Activated T-cell treated with anti-CD3 and anti-CD28 coated beads, Interleukin-2, amount 50 U/mL, for 24 hours (primary cell): Measurements from ENCODE around the gene FLVCR2.

Experiments
- DNase-seq: peaks from one replicate; pipeline ENCODE4 v3.0.0-alpha.2; 2020
- H3K27ac Mint-ChIP-seq: 2 replicates; pipeline ENCODE4 v1.8.0; 2020; ENCODE audit warnings: mild to moderate bottlenecking, mixed read lengths
- H3K27me3 Mint-ChIP-seq: 2 replicates; pipeline ENCODE4 v1.8.0; 2020; ENCODE audit warnings: mixed read lengths
- H3K36me3 Mint-ChIP-seq: 2 replicates; pipeline ENCODE4 v1.8.0; 2020; ENCODE audit warnings: low read depth, mixed read lengths
- H3K4me1 Mint-ChIP-seq: 2 replicates; pipeline ENCODE4 v1.8.0; 2020; ENCODE audit warnings: low read depth, mixed read lengths
- H3K4me3 Mint-ChIP-seq: 2 replicates; pipeline ENCODE4 v1.8.0; 2020; ENCODE audit warnings: mild to moderate bottlenecking, moderate library complexity, mixed read lengths
- H3K9me3 Mint-ChIP-seq: 2 replicates; pipeline ENCODE4 v1.8.0; 2020; ENCODE audit warnings: mixed read lengths

The FLVCR2 gene, protein sequence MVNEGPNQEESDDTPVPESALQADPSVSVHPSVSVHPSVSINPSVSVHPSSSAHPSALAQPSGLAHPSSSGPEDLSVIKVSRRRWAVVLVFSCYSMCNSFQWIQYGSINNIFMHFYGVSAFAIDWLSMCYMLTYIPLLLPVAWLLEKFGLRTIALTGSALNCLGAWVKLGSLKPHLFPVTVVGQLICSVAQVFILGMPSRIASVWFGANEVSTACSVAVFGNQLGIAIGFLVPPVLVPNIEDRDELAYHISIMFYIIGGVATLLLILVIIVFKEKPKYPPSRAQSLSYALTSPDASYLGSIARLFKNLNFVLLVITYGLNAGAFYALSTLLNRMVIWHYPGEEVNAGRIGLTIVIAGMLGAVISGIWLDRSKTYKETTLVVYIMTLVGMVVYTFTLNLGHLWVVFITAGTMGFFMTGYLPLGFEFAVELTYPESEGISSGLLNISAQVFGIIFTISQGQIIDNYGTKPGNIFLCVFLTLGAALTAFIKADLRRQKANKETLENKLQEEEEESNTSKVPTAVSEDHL

DNA sequence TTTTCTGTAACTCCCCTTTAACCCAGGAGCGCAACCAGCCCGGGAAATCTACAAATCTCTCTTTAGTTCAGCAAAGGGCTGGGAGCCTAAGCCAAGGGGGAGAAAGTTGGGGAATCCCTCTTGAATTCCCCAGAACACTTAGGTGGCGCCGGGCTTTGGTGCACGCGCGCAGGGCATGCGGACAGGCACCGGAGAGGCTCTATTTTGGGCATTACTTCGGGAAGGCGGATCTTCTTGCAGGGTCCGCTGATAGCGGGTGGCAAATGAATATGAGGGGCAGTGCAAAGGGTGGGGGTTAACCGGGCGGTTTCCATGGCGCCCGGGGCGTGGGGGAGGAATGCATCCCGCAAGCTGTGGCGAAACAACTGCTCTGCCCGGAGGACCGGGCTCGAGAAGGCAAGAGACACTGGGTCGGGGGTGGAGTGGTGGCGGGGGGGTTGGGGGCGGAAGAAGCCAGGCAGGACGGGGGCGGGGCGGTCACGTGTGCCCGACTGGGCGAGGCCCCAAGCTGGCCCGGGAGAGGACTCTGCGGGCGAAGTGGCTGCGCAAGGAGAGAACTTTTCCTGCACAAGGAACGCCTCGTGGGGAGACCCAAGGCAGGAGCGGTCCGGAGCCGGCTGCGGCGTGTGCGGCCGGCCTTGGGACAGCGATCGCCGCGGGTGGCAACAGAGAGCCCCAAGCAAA, at the start of gene FLVCR2:
Gene FLVCR2, plus strand, starts transcription at position 519 of the 684 bp plus-strand sequence. CDS start 353 bp downstream, outside the sequence.
- Mint-ChIP-seq H3K27ac (peak within 1 kb of the TSS; percentile 85), H3K27me3 (peaks cover 2% of the 10 kb centered on the region), H3K9me3 (no peaks in the 10 kb centered on the region), H3K4me1 (peaks cover 16% of the 10 kb centered on the region), H3K36me3 (no peaks in the 10 kb centered on the region), H3K4me3 (peak within 1 kb of the TSS; percentile 80)
- peak; percentile 74 for DNase-seq

DNA sequence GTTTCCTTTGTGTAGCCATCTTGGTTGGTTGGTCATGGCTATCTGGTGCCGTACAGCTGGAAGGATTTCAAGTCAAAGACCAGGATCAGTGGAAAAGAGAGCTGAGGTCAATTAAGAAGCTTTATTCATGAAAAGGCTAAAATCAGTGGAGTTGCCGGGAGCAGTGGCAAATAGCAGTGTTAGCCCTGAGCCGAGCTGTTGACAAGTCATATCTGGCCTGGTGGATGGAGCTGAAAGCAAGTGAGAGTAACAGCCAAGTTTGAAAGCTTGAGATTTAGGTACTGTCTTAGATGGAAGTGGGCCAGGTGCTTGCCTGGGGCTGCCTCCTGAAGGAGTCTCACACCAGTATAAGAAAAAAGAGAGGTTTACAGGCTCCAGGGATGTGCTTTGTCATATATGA, 47.2 kb upstream of the FLVCR2 start:
- no peak for DNase-seq
- Mint-ChIP-seq H3K4me3 (peak overlapping the region; percentile 6), H3K27me3 (no peaks in the 10 kb centered on the region), H3K9me3 (no peaks in the 10 kb centered on the region), H3K4me1 (peaks cover 83% of the 10 kb centered on the region), H3K36me3 (peaks cover 92% of the 10 kb centered on the region), H3K27ac (peak overlapping the region; percentile 48)

DNA sequence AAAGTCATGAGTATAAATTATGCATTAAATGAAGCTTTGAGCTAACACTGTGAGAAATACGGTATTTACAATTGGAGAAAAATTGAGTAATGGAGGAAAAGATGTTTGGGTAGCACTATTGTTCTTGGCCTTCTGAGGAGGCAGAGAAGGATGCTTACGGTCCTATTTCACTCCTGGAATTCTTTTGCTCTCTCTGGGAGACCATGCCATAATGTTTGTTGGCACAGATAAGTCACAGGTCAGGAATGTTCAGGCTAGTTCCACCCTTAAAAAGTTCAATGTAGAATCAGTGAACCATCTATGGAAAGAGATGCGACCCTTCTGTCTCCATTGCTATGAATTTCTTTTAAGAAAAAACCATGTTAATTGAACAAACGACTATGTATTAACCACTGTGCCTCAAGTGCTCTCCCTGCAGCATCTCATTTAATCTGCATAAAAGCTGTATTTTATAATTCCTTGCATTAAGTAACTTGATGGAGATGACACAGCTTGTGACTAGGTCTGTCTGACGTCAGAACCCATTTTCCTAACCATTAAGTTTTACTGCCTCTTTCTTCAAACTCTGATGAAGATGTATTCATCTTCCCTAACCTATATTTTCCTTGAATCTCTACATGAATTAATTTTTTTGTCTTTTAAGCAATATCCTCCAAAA, 46.6 kb upstream of the FLVCR2 start:
- Mint-ChIP-seq H3K4me1 (peaks cover 80% of the 10 kb centered on the region), H3K36me3 (peaks cover 91% of the 10 kb centered on the region), H3K9me3 (no peaks in the 10 kb centered on the region), H3K27ac (peak overlapping the region; percentile 48), H3K4me3 (peak overlapping the region; percentile 8), H3K27me3 (no peaks in the 10 kb centered on the region)
- DNase-seq = no peak

DNA sequence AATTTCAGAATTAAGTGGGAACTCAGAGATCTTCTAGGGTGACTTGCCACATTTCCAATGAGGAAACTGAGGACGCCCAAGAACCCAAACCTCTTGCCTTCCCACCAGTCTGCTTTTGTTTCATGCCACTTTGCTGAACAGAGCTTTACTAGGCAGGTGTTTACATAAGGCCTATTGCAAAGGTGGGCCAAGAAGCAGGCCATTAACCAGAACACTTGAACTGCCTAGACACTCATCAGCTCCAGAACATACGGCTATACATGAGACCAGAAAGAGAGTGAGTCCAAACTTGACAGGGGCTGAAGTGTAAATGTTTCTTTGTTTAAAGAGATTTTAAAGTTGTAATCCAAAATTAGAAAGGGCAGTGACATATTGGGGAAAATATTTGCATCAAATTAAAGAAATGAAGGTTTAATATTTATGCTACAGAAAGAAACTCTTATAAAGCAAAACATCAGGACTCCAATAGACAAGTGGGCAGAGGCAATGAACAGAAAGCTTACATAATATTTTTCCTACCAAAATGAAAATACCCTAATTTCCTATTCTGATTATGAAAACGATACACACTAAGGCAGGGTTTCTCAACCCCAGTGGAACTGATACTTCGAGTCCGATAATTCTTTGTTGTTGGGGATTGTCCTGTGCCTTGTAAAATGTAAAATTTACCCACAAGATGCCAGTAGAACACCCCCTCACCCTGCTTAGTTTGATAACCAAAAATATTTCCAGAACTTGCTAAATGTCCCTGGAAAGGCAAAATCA, 44.4 kb upstream of the FLVCR2 start:
- H3K4me3 Mint-ChIP-seq = peak overlapping the region; percentile 7
- peaks cover 88% of the 10 kb centered on the region for H3K36me3 Mint-ChIP-seq
- H3K27ac Mint-ChIP-seq = peak overlapping the region; percentile 72
- H3K9me3 Mint-ChIP-seq = no peaks in the 10 kb centered on the region
- peaks cover 80% of the 10 kb centered on the region for H3K4me1 Mint-ChIP-seq
- no peaks in the 10 kb centered on the region for H3K27me3 Mint-ChIP-seq
- DNase-seq = no peak

DNA sequence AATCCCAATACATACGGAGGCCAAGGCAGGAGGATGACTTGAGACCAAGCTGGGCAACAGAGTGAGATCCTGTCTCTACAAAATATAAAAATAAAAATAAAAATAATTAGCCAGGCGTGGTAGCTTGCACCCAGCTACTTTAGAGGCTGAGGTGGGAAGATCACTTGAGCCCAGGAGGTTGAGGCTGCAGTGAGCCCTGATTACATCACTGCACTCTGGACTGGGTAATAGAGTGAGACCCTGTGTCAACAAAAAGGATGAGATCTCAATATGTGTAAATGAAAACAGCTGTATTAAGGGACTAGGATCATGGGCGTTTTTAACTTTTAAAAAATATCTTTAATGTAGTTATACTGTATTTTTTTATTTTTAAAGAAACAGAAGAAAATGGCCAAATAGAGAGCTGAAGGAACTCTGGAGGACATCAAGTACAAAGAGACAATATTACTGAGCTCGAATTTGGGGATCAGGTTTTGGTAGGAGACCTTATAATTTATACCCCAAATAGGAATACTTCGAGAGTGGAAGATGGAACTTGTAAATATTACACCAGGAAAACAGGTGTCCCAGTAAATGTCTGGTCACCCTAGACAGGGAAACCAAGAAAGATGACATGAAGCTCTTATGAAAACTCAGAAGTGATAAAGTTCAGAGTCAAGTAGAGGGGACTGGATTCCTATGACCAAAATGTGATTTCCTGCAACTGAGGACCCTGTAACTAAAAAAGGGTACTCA, 43.1 kb upstream of the FLVCR2 start:
- Mint-ChIP-seq H3K9me3 (no peaks in the 10 kb centered on the region), H3K27me3 (no peaks in the 10 kb centered on the region), H3K4me3 (no peak overlapping the region), H3K4me1 (peaks cover 84% of the 10 kb centered on the region), H3K27ac (peak overlapping the region; percentile 89), H3K36me3 (peaks cover 88% of the 10 kb centered on the region)
- no peak for DNase-seq

DNA sequence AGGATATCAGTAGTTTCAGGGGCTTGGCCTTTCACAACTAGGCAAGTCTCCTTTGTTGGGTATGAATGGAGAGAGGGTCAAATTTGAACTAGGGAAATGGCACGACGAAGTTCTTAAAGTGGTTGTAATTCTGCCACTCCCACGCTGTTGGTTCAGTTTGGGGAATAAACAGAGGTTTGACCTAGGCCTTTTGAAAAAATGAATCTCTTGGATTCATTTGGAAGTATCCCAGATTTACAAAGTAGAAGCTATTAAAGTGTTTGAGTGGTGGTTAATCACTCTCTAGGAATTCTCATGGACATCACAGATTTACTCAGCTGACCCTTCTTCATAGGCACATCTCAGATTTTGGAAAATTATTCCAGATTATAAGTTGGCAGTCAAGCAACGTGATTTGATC, 41.3 kb upstream of the FLVCR2 start:
- peak overlapping the region; percentile 81 for H3K27ac Mint-ChIP-seq
- H3K4me3 Mint-ChIP-seq = no peak overlapping the region
- no peaks in the 10 kb centered on the region for H3K9me3 Mint-ChIP-seq
- DNase-seq = no peak
- H3K4me1 Mint-ChIP-seq = peaks cover 89% of the 10 kb centered on the region
- peaks cover 92% of the 10 kb centered on the region for H3K36me3 Mint-ChIP-seq
- no peaks in the 10 kb centered on the region for H3K27me3 Mint-ChIP-seq

DNA sequence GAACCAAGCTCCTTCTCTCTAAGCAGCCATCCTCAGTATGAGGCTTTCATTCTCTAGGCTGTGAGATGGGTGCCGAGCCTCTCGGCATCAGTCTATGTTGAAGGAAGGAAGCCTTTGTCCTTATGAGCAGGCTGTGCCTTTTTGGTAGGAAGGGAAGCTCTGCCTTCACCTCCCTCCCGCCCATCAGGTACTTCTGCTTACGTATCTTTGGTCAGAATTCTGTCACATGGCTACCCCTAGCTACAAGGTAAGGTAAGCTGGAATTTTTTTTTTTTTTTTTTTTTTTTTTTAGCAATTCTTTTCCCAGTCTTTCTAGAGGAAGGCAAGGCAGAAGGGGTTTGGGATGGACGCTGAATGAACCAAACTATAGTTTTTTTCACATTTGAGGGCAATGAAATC, 39.3 kb upstream of the FLVCR2 start:
- Mint-ChIP-seq H3K36me3 (peaks cover 87% of the 10 kb centered on the region), H3K4me1 (peaks cover 88% of the 10 kb centered on the region), H3K9me3 (no peaks in the 10 kb centered on the region), H3K27me3 (no peaks in the 10 kb centered on the region), H3K27ac (peak overlapping the region; percentile 99), H3K4me3 (peak overlapping the region; percentile 72)
- DNase-seq = no peak

DNA sequence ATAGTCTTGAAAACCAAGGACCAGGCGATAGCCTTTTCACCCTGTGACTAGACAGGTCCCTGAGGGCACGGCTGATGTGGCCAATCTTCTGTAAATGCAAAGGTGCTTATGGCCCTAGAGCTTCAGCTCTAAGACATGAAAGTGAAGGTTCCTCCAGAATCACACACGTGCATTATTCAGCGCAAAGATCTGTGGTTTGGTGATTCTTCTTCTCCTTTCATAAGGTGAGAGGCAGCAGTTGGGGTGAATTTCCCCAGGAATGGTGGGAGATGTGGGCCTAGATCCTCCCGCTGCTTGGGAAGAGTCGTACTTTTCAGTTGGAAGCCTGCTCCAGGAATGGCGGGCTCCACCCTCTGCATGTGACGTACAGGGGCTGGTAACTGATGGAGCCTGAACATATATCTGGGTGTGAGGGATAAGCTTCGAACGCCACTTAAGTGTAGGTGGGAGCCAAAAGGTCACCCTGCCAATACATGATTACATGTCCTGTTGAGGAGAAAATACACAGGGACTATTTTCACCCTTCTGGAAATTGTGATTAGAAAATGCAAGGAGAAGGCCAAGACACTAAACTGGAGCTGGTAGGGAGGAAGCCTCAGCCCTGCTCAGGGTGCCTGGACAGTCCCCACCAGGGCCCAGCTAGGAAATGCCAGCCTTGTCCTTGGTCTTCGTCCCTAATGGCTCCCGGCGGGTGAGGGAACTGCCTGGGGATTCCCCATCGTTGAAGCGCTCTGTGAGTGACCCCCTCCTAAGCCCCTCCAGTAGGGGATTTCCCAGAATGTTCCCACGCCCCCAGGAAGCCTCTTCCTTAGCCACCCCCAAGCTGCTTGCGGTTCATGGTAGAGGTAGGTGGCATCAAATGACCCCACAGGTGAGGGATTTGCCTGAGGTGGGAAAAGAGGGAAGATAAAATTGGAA, 38.6 kb upstream of the FLVCR2 start:
- Mint-ChIP-seq H3K4me3 (peak overlapping the region; percentile 72), H3K9me3 (no peaks in the 10 kb centered on the region), H3K4me1 (peaks cover 88% of the 10 kb centered on the region), H3K27me3 (no peaks in the 10 kb centered on the region), H3K27ac (peak overlapping the region; percentile 99), H3K36me3 (peaks cover 86% of the 10 kb centered on the region)
- peak; percentile 74 for DNase-seq

DNA sequence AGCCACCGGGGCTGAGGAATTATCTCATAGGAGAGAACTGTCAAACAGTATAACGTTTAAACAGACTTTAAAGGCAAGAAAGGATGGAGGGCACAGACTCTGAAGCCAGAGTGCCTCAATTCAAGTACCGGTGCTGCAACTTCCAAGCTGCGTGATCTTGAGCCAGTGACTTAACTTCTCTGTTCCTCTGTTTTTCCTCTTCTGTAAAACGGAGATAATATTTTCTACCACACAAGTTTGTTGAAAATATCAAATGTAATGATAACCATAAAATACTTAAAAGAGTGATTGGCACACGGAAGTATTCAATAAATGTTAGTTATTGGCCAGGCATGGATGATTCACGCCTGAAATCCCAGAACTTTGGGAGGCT, 38.0 kb upstream of the FLVCR2 start:
- Mint-ChIP-seq H3K9me3 (no peaks in the 10 kb centered on the region), H3K4me3 (peak overlapping the region; percentile 72), H3K27ac (peak overlapping the region; percentile 99), H3K4me1 (peaks cover 87% of the 10 kb centered on the region), H3K27me3 (no peaks in the 10 kb centered on the region), H3K36me3 (peaks cover 86% of the 10 kb centered on the region)
- no peak for DNase-seq

DNA sequence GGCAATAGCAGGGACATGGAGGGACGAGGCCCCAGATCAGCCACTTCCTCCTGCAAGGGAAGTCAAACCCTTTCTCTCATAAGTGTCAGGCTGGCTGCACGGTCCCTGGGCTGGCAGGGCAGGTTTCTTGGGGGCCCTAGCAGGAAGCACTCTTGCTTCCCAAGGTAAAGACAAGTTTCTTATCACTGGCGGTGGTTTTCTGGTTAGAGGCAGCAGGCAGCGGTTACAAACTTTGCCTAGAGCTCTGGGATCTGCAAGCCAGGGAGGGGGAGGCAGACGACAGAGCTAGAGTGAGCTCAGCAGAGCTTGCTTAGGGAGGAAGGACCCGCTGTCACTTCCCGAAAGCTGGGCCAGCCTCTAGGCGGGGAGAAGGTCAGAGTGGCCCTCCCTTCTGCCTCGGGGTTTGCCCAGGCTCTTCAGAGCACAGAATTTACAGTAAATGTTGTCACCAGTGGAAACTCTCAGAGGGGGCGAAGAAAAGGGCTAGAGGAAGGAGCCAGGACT, 35.8 kb upstream of the FLVCR2 start:
- no peaks in the 10 kb centered on the region for H3K9me3 Mint-ChIP-seq
- peak overlapping the region; percentile 72 for H3K4me3 Mint-ChIP-seq
- H3K36me3 Mint-ChIP-seq = peaks cover 89% of the 10 kb centered on the region
- peak overlapping the region; percentile 99 for H3K27ac Mint-ChIP-seq
- H3K27me3 Mint-ChIP-seq = no peaks in the 10 kb centered on the region
- peaks cover 89% of the 10 kb centered on the region for H3K4me1 Mint-ChIP-seq
- DNase-seq = peak; percentile 87

DNA sequence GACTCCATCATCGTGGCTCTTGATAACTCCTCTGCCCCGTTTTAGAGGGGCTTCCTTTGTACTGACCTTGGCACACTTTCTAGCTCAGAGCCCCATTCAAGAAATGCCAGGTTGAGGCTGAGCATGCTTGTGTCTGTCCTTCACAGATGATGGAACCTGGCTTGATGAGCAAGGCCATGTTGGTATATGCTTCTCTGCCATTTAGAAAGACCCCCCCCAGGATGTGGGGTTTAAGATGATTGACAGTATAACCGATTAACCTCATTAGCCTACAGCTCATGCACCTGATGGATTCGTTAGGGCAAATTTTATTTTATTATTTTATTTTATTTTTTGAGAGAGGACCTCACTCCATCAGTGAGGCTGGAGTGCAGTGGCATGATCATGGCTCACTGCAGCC, 35.2 kb upstream of the FLVCR2 start:
- H3K36me3 Mint-ChIP-seq = peaks cover 92% of the 10 kb centered on the region

DNA sequence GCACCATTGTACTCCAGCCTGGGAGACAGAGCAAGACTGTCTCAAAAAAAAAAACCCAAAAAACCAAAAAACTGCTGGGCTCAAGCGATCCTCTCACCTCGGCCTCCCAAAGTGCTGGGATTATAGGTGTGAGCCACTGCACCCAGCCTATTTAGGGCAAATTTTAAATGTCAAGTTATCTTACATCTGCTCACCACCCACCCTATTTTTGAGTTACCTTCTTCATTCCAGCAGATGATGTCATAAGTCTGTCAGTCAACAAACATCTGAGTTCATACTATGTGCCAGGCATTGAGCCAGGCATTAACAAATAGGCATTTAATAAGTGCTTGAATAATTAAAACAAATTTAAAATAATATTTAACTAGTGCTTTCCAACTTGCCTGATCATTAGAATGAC, 34.6 kb upstream of the FLVCR2 start:
- no peaks in the 10 kb centered on the region for H3K27me3 Mint-ChIP-seq
- DNase-seq = no peak
- peaks cover 91% of the 10 kb centered on the region for H3K4me1 Mint-ChIP-seq
- peaks cover 92% of the 10 kb centered on the region for H3K36me3 Mint-ChIP-seq
- no peaks in the 10 kb centered on the region for H3K9me3 Mint-ChIP-seq
- peak overlapping the region; percentile 99 for H3K27ac Mint-ChIP-seq
- peak overlapping the region; percentile 72 for H3K4me3 Mint-ChIP-seq

More for the DNA sequence above, 35.2 kb upstream of the FLVCR2 start:
- Mint-ChIP-seq H3K9me3 (no peaks in the 10 kb centered on the region), H3K27me3 (no peaks in the 10 kb centered on the region), H3K4me3 (peak overlapping the region; percentile 72), H3K4me1 (peaks cover 91% of the 10 kb centered on the region), H3K27ac (peak overlapping the region; percentile 99)
- DNase-seq = no peak
